Gastrocnemius medialis (tissue), 4 donors: ENCODE measurements around the gene ESPNL.

Experiments
- POLR2A ChIP-seq, 2 donors: fragments of 450-650 bp; IDR thresholded peaks; one replicate each; pipeline ENCODE4 v1.6.1; 2017; ENCODE audit warnings: antibody characterized with exemption in 2 of 2, mild to moderate bottlenecking in 2 of 2, moderate library complexity in 2 of 2
- TF ChIP-seq, protein P1 (sequence below), 5 experiments: fragments of 450-650 bp in 3 of 5; fragments of 200-600 bp in 2 of 5; sonication (generic) in 2 of 5; IDR thresholded peaks in 4 of 5; conservative IDR thresholded peaks in 1 of 5; 1 replicate in 4 of 5; 2 replicates in 1 of 5; pipeline ENCODE4 v1.5.1; 2016 to 2019; ENCODE audit warnings: antibody characterized with exemption in 5 of 5, mild to moderate bottlenecking in 3 of 5, moderate library complexity in 3 of 5

- TF ChIP-seq, protein P1, sequence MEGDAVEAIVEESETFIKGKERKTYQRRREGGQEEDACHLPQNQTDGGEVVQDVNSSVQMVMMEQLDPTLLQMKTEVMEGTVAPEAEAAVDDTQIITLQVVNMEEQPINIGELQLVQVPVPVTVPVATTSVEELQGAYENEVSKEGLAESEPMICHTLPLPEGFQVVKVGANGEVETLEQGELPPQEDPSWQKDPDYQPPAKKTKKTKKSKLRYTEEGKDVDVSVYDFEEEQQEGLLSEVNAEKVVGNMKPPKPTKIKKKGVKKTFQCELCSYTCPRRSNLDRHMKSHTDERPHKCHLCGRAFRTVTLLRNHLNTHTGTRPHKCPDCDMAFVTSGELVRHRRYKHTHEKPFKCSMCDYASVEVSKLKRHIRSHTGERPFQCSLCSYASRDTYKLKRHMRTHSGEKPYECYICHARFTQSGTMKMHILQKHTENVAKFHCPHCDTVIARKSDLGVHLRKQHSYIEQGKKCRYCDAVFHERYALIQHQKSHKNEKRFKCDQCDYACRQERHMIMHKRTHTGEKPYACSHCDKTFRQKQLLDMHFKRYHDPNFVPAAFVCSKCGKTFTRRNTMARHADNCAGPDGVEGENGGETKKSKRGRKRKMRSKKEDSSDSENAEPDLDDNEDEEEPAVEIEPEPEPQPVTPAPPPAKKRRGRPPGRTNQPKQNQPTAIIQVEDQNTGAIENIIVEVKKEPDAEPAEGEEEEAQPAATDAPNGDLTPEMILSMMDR (IDR thresholded peaks at IDR 0.05 in 4 of 5, conservative IDR thresholded peaks at IDR 0.05 in 1 of 5): no peak
- no peak for TF ChIP-seq POLR2A (IDR thresholded peaks at IDR 0.05)
These were observed 18.6 kb upstream of the ESPNL start for GRCh38 chr2:238081561-238081960.
